Ovary (tissue), 3 donors: ENCODE measurements around the gene VIP.

Experiments used
- POLR2A ChIP-seq: fragments of 450-650 bp; IDR thresholded peaks from one replicate; pipeline ENCODE4 v1.6.1; 2017; ENCODE audit warnings: antibody characterized with exemption, mild to moderate bottlenecking, moderate library complexity
- TF ChIP-seq, protein P1 (sequence below), 3 donors: fragments of 450-650 bp in 2 of 3; fragments of 200-600 bp in 1 of 3; IDR thresholded peaks; one replicate each; pipeline versions ENCODE4 v1.5.1 to v1.8.0; 2016 to 2022; ENCODE audit warnings: antibody characterized with exemption in 3 of 3, mild to moderate bottlenecking in 1 of 3
- donor health status: DM: no; HTN: no; CAD: no.

DNA sequence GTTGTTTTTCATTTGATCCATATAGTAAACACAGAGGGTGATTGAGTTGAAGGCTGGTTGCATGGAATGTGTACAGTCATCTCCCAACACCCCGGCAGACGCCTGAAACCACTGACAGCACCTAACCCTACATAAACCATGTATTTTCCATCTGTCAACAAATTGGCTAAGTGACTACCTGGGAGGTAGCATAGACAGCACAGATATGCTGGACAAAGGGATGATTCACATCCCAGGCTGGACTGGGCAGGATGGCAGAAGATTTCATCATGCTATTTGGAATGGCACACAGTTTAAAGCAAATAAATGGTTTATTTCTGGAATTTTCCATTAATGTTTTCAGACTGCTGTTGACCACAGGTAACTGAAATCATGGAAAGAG lies 4.4 kb upstream of the VIP start:
- TF ChIP-seq, protein P1, sequence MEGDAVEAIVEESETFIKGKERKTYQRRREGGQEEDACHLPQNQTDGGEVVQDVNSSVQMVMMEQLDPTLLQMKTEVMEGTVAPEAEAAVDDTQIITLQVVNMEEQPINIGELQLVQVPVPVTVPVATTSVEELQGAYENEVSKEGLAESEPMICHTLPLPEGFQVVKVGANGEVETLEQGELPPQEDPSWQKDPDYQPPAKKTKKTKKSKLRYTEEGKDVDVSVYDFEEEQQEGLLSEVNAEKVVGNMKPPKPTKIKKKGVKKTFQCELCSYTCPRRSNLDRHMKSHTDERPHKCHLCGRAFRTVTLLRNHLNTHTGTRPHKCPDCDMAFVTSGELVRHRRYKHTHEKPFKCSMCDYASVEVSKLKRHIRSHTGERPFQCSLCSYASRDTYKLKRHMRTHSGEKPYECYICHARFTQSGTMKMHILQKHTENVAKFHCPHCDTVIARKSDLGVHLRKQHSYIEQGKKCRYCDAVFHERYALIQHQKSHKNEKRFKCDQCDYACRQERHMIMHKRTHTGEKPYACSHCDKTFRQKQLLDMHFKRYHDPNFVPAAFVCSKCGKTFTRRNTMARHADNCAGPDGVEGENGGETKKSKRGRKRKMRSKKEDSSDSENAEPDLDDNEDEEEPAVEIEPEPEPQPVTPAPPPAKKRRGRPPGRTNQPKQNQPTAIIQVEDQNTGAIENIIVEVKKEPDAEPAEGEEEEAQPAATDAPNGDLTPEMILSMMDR (IDR thresholded peaks at IDR 0.05): no peak
- TF ChIP-seq POLR2A: no peak
